22Rv1 (cell line): ENCODE measurements around the gene LGALS7B.
"Not testable (repeated sequence)": the region's sequence is repeated elsewhere in the genome, so short reads cannot be mapped to it uniquely, and the experiment has no call there.

ENCODE experiments used
- H3K27ac ChIP-seq: fragments of 450-650 bp; 2 replicates; pipeline ENCODE4 v1.5.1; 2017
- CTCF ChIP-seq: fragments of 450-650 bp; IDR thresholded peaks from 2 replicates; pipeline ENCODE4 v1.5.1; 2017; ENCODE audit warnings: mild to moderate bottlenecking
- ZFX ChIP-seq: fragments of 450-650 bp; IDR thresholded peaks from 2 replicates; pipeline ENCODE4 v1.6.1; 2017; ENCODE audit warnings: antibody characterized with exemption, borderline replicate concordance

The LGALS7B gene

DNA sequence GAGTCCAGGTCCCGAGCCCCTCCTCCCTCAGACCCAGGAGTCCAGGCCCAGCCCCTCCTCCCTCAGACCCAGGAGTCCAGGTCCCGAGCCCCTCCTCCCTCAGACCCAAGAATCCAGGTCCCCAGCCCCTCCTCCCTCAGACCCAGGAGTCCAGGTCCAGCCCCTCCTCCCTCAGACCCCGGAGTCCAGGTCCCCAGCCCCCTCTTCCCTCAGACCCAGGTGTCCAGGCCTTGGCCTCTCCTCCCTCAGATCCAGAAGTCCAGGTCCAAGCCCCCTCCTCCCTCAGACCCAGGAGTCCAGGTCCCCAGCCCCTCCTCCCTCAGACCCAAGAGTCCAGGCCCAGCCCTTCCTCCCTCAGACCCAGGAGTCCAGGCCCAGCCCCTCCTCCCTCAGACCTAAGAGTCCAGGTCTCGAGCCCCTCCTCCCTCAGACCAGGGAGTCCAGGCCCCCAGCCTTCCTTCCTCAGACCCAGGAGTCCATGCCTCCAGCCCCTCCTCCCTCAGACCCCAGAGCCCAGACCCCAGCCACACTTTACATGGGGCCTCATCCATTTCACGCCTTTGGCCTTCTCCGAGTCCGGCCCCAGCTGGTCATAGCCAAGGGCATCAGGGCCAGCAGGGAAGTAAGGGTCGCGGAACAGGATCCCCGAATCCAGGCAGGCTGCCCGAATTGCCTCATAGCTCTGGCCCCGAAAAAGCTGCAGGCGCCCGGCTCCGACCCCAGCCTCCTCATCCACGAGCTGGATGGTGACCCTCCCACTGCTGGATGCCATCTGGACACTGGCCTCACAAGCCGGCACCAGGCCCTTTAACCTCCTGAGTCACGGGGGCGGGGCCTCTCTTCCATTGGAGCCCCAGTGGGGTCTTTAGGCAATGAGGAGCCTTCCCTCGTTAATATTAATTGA, 45.4 kb upstream of the LGALS7B start:
- no peak overlapping the region for H3K27ac ChIP-seq
- TF ChIP-seq CTCF (no peak), ZFX (no peak)

DNA sequence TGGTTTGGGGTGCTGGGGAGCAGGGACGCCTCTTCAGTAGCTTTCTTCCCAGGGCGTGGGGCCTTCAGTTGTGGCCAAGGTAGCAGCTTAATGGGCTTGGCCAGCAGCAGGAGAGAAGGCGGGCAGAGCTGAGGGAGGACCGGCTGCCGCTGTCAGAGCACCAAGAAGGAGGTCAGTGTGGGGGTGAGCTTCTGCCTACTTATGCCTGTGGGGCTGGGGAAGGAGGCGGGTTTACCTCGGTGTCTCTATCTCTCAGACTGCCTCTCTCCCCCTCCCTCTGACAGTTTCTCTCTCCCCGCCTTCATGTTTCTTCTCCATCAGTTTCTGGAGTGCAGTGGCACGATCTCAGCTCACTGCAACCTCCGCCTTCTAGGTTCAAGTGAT, 44.7 kb upstream of the LGALS7B start, which contains the start of gene CAPN12:
CAPN12 (minus strand) TSS at position 177 of the 384 bp plus-strand sequence. CDS start 309 bp downstream, outside the sequence.
- TF ChIP-seq CTCF (no peak), ZFX (no peak)
- no peak within 1 kb of the TSS for H3K27ac ChIP-seq

- TF ChIP-seq ZFX (no peak), CTCF (no peak)
- no peak overlapping the region for H3K27ac ChIP-seq
These were observed 44.1 kb upstream of the LGALS7B start for GRCh38 chr19:38744874-38745273.

DNA sequence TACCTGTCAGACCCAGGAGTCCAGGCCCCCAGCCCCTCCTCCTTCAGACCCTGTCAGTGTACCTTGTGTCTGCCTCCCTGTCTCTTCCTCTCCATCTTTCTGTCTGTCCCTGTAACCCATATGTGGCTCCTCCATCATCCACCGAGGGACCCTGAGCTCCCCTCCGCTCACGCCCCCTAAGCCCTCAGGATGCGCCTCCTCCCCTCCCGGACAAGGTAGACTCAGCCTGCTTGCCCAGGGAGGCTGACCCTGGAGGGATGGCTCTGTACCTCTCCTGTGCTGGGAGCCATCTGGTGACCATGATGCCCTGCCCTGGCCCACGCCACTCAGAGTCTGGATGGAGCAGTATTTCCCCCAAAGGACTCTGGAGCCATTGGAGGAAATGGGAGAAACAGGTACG, 43.7 kb upstream of the LGALS7B start:
- no peak overlapping the region for H3K27ac ChIP-seq
- TF ChIP-seq CTCF: no peak
- no peak for TF ChIP-seq ZFX

- H3K27ac ChIP-seq: not testable (repeated sequence)
These were observed 35.2 kb upstream of the LGALS7B start for GRCh38 chr19:38753783-38754182.

GRCh38 chr19:38754196-38754595, 34.8 kb upstream of the LGALS7B start:
- not testable (repeated sequence) for H3K27ac ChIP-seq

- no peak for TF ChIP-seq ZFX
- TF ChIP-seq CTCF: no peak
- H3K27ac ChIP-seq: no peak overlapping the region
These were observed 29.4 kb upstream of the LGALS7B start for GRCh38 chr19:38759590-38760003.

DNA sequence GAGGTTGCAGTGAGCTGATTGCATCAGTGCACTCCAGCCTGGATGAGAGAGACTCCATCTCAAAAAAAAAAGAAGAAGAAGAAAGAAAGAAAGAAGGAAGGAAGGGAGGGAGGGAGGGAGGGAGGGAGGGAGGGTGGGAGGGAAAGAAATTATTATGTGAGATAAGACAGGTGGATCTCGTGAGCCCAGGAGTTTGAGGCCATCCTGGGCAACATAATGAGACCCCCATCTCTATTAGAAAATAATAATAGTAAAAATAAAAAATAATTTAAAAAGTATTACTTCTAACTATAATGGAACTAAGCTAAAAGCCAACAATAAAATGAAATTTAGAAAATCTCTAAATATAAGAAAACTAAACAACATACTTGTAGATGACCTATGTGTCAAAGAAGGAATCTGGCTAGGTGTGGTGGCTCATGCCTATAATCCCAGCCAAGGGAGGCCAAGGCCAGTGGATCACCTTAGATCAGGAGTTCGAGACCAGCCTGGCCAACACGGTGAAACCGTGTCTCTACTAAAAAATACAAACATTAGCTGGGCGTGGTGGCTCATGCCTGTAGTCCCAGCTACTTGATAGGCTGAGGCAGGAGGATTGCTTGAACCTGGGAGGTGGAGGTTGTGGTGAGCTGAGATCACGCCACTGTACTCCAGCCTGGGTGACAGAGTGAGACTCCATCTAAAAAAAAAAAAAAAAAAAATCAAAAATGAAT, 28.0 kb upstream of the LGALS7B start:
- not testable (repeated sequence) for H3K27ac ChIP-seq

DNA sequence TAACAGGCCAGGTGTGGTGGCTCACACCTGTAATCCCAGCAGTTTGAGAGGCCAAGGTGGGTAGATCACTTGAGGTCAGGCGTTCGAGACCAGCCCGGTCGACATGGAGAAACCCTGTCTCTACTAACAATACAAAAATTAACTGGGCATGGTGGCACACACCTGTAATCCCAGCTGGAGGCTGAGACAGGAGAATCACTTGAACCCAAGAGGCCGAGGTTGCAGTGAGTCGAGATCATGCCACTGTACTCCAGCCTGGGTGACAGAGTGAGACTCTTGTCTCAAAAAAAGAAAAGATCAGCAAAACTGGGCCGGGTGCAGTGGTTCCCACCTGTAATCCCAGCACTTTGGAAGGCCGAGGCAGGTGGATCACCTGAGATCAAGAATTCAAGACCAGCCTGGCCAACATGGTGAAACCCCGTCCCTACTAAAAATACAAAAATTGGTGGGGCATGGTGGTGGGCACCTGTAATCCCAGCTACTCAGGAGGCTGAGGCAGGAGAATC, 27.1 kb upstream of the LGALS7B start:
- H3K27ac ChIP-seq: not testable (repeated sequence)
